Breast epithelium (tissue), 4 donors: ENCODE results near the gene NPHP4. TPM values are rescaled to one million over a fixed set of nuclear protein-coding genes. Genes with fewer than 3 reads are reported as not detected.

Experiments
- DNase-seq, 2 donors: peaks; one replicate each; pipeline ENCODE4 v3.0.0-alpha.2; 2019; ENCODE audit warnings: low spot score in 2 of 2
- H3K27ac ChIP-seq, 2 donors: fragments of 200-600 bp; sonication (generic) in 1 of 2; one replicate each; pipeline ENCODE4 v1.5.1; 2016 to 2019; ENCODE audit warnings: mild to moderate bottlenecking in 1 of 2
- H3K27me3 ChIP-seq, 2 donors: fragments of 200-600 bp; sonication (generic) in 1 of 2; one replicate each; pipeline versions ENCODE4 v1.5.1 to v1.6.0; 2017 to 2019; ENCODE audit warnings: control low read depth in 1 of 2, mild to moderate bottlenecking in 1 of 2
- H3K36me3 ChIP-seq: fragments of 200-600 bp; one replicate; pipeline ENCODE4 v1.5.1; 2019
- H3K4me1 ChIP-seq, 2 donors: fragments of 200-600 bp; sonication (generic); one replicate each; pipeline ENCODE4 v1.5.1; 2016 to 2019; ENCODE audit warnings: control low read depth in 1 of 2
- H3K4me3 ChIP-seq, 3 donors: fragments of 200-600 bp; sonication (generic); 1 replicate in 2 of 3; 2 replicates in 1 of 3; pipeline ENCODE4 v1.5.1; 2016 to 2019; ENCODE audit warnings: mild to moderate bottlenecking in 3 of 3, moderate library complexity in 2 of 3
- H3K9me3 ChIP-seq, 2 donors: fragments of 200-600 bp; sonication (generic) in 1 of 2; one replicate each; pipeline ENCODE4 v1.5.1; 2016 to 2019; ENCODE audit warnings: control low read depth in 1 of 2
- CTCF ChIP-seq, 3 donors: fragments of 450-650 bp; IDR thresholded peaks; one replicate each; pipeline ENCODE4 v1.5.1; 2016 to 2017; ENCODE audit warnings: antibody characterized with exemption in 3 of 3, mild to moderate bottlenecking in 3 of 3, moderate library complexity in 3 of 3
- POLR2A ChIP-seq: fragments of 450-650 bp; IDR thresholded peaks from one replicate; pipeline ENCODE4 v1.6.1; 2016; ENCODE audit warnings: antibody characterized with exemption, mild to moderate bottlenecking, moderate library complexity
- POLR2AphosphoS5 ChIP-seq, 3 donors: sonication (generic); formaldehyde crosslinking; IDR thresholded peaks; one replicate each; pipeline ENCODE4 v1.6.1; 2017; ENCODE audit warnings: antibody characterized with exemption in 3 of 3
- intact Hi-C: fragments of 100-400 bp; cut with DNase I; formaldehyde crosslinking; loops from one replicate; pipeline ENCODE4 v1.15.1; 2023; ENCODE audit warnings: low total_unique reads
- total RNA-seq, 3 donors: library from RNA; depleted of rRNA; stranded (reverse); fragments of >200 nt; gene quantifications; one replicate each; pipeline ENCODE4 v1.1.0, GENCODE V29; 2016

NPHP4 gene
- total RNA-seq, 3 donors from 2014 or later = 7.0 to 18.7 (median 18.1) TPM

- Histone ChIP-seq H3K27me3 (no peaks in the 10 kb centered on the region), H3K4me3 (no peak overlapping the region), H3K36me3 (peaks cover 4% of the 10 kb centered on the region), H3K9me3 (no peaks in the 10 kb centered on the region), H3K27ac (no peak overlapping the region), H3K4me1 (no peaks in the 10 kb centered on the region)
- peak in 1 of 2 donors; percentile 50 for DNase-seq
- intact Hi-C loops = no loop called here
- TF ChIP-seq CTCF (IDR thresholded peaks at IDR 0.05) = no peak
- no peak for TF ChIP-seq POLR2A
- TF ChIP-seq POLR2AphosphoS5 (IDR thresholded peaks at IDR 0.05) = no peak
These were observed 29.7 kb downstream of the NPHP4 start for GRCh38 chr1:5962265-5963105.

GRCh38 chr1:5961601-5962000 is 30.6 kb downstream of the NPHP4 start:
- Histone ChIP-seq H3K36me3 (peaks cover 4% of the 10 kb centered on the region), H3K27ac (no peak overlapping the region), H3K4me3 (no peak overlapping the region), H3K9me3 (no peaks in the 10 kb centered on the region), H3K4me1 (no peaks in the 10 kb centered on the region), H3K27me3 (no peaks in the 10 kb centered on the region)
- intact Hi-C loops = no loop called here
- TF ChIP-seq CTCF (IDR thresholded peaks at IDR 0.05) (no peak), POLR2A (no peak), POLR2AphosphoS5 (IDR thresholded peaks at IDR 0.05) (no peak)
- DNase-seq = peak in 1 of 2 donors; percentile 14

GRCh38 chr1:5960336-5960735 is 31.9 kb downstream of the NPHP4 start:
- TF ChIP-seq POLR2A (no peak), CTCF (IDR thresholded peaks at IDR 0.05) (no peak), POLR2AphosphoS5 (IDR thresholded peaks at IDR 0.05) (no peak)
- Histone ChIP-seq H3K27ac (no peak overlapping the region), H3K9me3 (no peaks in the 10 kb centered on the region), H3K27me3 (no peaks in the 10 kb centered on the region), H3K4me1 (no peaks in the 10 kb centered on the region), H3K36me3 (peaks cover 4% of the 10 kb centered on the region), H3K4me3 (no peak overlapping the region)
- intact Hi-C loops = no loop called here
- DNase-seq = peak in 1 of 2 donors; percentile 44

GRCh38 chr1:5959667-5960230 is 32.5 kb downstream of the NPHP4 start:
- Histone ChIP-seq H3K36me3 (no peaks in the 10 kb centered on the region), H3K27me3 (no peaks in the 10 kb centered on the region), H3K4me3 (no peak overlapping the region), H3K9me3 (no peaks in the 10 kb centered on the region), H3K4me1 (no peaks in the 10 kb centered on the region), H3K27ac (no peak overlapping the region)
- TF ChIP-seq POLR2A (no peak), POLR2AphosphoS5 (IDR thresholded peaks at IDR 0.05) (no peak), CTCF (IDR thresholded peaks at IDR 0.05) (no peak)
- DNase-seq = peak in 1 of 2 donors; percentile 17
- intact Hi-C loops = no loop called here

- no peaks in the 10 kb centered on the region for H3K4me1 ChIP-seq
- no peaks in the 10 kb centered on the region for H3K9me3 ChIP-seq
- TF ChIP-seq POLR2A = no peak
- no peak for TF ChIP-seq CTCF (IDR thresholded peaks at IDR 0.05)
- no peak for TF ChIP-seq POLR2AphosphoS5 (IDR thresholded peaks at IDR 0.05)
- no peak overlapping the region for H3K4me3 ChIP-seq
- no peaks in the 10 kb centered on the region for H3K27me3 ChIP-seq
- no peaks in the 10 kb centered on the region for H3K36me3 ChIP-seq
- no peak overlapping the region for H3K27ac ChIP-seq
- DNase-seq = peak in 1 of 2 donors; percentile 14
- intact Hi-C loops = no loop called here
These were observed 33.1 kb downstream of the NPHP4 start for GRCh38 chr1:5959087-5959486.
